SKM-1 treated with dmso at 0.1 percent for 144 hours (cell line): ENCODE data around the gene WNT2B.

Experiments
- DNase-seq: peaks from one replicate; lab custom pipeline; 2025; ENCODE audit not compliant: unreplicated experiment; lab: John Stamatoyannopoulos, UW

The WNT2B gene

GRCh38 chr1:112564081-112564480, 55.3 kb downstream of the WNT2B start:
- no peak for DNase-seq

- no peak for DNase-seq
Observed at GRCh38 chr1:112565800-112566199, 57.0 kb downstream of the WNT2B start.

GRCh38 chr1:112575154-112575804, 66.5 kb downstream of the WNT2B start:
- no peak for DNase-seq

- DNase-seq = no peak
Observed at GRCh38 chr1:112576240-112576639, 67.5 kb downstream of the WNT2B start.
